ENCODE data around the gene KCNH6.

Gene KCNH6

GRCh38 chr17:63494300-63494928 is 28.7 kb upstream of the KCNH6 start:
- no peaks in the 10 kb centered on the region for H3K9me3 ChIP-seq (ENCODE audit: insufficient read depth, low read depth, low read length)
- H3K4me3 ChIP-seq (ENCODE audit: low read length, poor library complexity, severe bottlenecking) = no peak overlapping the region
- no peaks in the 10 kb centered on the region for H3K27me3 ChIP-seq (ENCODE audit: insufficient read depth, low read length, poor library complexity, severe bottlenecking)
- no peaks in the 10 kb centered on the region for H3K36me3 ChIP-seq (ENCODE audit: insufficient read depth, low read length)
- H3K9me2 ChIP-seq (replicated peaks; ENCODE audit: low read depth, low read length) = no peaks in the 10 kb centered on the region
- H3K9ac ChIP-seq (ENCODE audit: low read depth, low read length, poor library complexity, severe bottlenecking) = no peak overlapping the region
- H3K4me1 ChIP-seq (ENCODE audit: insufficient read depth, low read length, poor library complexity, severe bottlenecking) = no peaks in the 10 kb centered on the region
- no peaks in the 10 kb centered on the region for H3F3A ChIP-seq (ENCODE audit: low read depth)
- H2AFZ ChIP-seq (ENCODE audit: low read length) = no peak overlapping the region
- H4K20me1 ChIP-seq (ENCODE audit: insufficient read depth, low read length, poor library complexity, severe bottlenecking) = no peaks in the 10 kb centered on the region
- no peaks in the 10 kb centered on the region for H3K79me2 ChIP-seq (ENCODE audit: insufficient read depth, low read length)
- H3K4me2 ChIP-seq (ENCODE audit: low read depth, low read length, poor library complexity, severe bottlenecking) = no peak overlapping the region
- TF ChIP-seq, protein P1, sequence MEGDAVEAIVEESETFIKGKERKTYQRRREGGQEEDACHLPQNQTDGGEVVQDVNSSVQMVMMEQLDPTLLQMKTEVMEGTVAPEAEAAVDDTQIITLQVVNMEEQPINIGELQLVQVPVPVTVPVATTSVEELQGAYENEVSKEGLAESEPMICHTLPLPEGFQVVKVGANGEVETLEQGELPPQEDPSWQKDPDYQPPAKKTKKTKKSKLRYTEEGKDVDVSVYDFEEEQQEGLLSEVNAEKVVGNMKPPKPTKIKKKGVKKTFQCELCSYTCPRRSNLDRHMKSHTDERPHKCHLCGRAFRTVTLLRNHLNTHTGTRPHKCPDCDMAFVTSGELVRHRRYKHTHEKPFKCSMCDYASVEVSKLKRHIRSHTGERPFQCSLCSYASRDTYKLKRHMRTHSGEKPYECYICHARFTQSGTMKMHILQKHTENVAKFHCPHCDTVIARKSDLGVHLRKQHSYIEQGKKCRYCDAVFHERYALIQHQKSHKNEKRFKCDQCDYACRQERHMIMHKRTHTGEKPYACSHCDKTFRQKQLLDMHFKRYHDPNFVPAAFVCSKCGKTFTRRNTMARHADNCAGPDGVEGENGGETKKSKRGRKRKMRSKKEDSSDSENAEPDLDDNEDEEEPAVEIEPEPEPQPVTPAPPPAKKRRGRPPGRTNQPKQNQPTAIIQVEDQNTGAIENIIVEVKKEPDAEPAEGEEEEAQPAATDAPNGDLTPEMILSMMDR (conservative IDR thresholded peaks at IDR 0.05; ENCODE audit: low read length) = no peak
- TF ChIP-seq EZH2phosphoT487 (IDR thresholded peaks at IDR 0.05; ENCODE audit: borderline replicate concordance) = no peak

DNA sequence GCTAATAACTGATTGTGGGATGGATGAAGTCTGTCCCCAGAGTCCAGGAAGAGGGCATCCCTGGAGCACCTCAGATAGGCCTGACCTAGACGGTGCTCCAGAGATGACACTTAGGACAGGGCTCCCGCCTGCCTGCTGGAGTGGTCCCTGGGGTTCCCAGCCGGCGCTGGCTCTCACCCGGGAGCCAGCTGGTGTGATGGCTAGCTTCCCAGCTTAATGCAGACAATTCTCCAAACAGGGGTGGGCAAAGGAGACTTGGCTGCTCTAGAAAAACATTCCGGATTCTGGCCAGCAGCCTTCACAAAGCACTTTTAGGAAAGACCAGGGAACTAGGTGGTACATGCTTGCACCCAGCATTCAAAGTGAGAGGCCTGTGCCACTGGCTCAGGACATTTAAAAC is 27.7 kb upstream of the KCNH6 start:
- H3K9me2 ChIP-seq (replicated peaks; ENCODE audit: low read depth, low read length) = no peaks in the 10 kb centered on the region
- no peak overlapping the region for H3K4me2 ChIP-seq (ENCODE audit: low read depth, low read length, poor library complexity, severe bottlenecking)
- TF ChIP-seq, protein P1 (conservative IDR thresholded peaks at IDR 0.05; ENCODE audit: low read length) = no peak
- TF ChIP-seq EZH2phosphoT487 (IDR thresholded peaks at IDR 0.05; ENCODE audit: borderline replicate concordance) = no peak

GRCh38 chr17:63496177-63496576 is 27.0 kb upstream of the KCNH6 start:
- no peak overlapping the region for H3K9ac ChIP-seq (ENCODE audit: low read depth, low read length, poor library complexity, severe bottlenecking)
- no peaks in the 10 kb centered on the region for H3K4me1 ChIP-seq (ENCODE audit: insufficient read depth, low read length, poor library complexity, severe bottlenecking)
- no peak overlapping the region for H3K4me3 ChIP-seq (ENCODE audit: low read length, poor library complexity, severe bottlenecking)
- no peaks in the 10 kb centered on the region for H3K36me3 ChIP-seq (ENCODE audit: insufficient read depth, low read length)
- H3K27me3 ChIP-seq (ENCODE audit: insufficient read depth, low read length, poor library complexity, severe bottlenecking) = no peaks in the 10 kb centered on the region
- no peak overlapping the region for H3K4me2 ChIP-seq (ENCODE audit: low read depth, low read length, poor library complexity, severe bottlenecking)
- H3K79me2 ChIP-seq (ENCODE audit: insufficient read depth, low read length) = no peaks in the 10 kb centered on the region
- no peak overlapping the region for H2AFZ ChIP-seq (ENCODE audit: low read length)
- H3K9me2 ChIP-seq (replicated peaks; ENCODE audit: low read depth, low read length) = no peaks in the 10 kb centered on the region
- no peaks in the 10 kb centered on the region for H3K9me3 ChIP-seq (ENCODE audit: insufficient read depth, low read depth, low read length)
- H3F3A ChIP-seq (ENCODE audit: low read depth) = no peaks in the 10 kb centered on the region
- no peak for TF ChIP-seq EZH2phosphoT487 (IDR thresholded peaks at IDR 0.05; ENCODE audit: borderline replicate concordance)
- TF ChIP-seq, protein P1 (conservative IDR thresholded peaks at IDR 0.05; ENCODE audit: low read length) = no peak
- H4K20me1 ChIP-seq (ENCODE audit: insufficient read depth, low read length, poor library complexity, severe bottlenecking) = no peaks in the 10 kb centered on the region

More for the DNA sequence above, 27.7 kb upstream of the KCNH6 start:
- Histone ChIP-seq H3F3A (ENCODE audit: low read depth) (no peaks in the 10 kb centered on the region), H3K4me3 (ENCODE audit: low read length, poor library complexity, severe bottlenecking) (no peak overlapping the region), H3K27me3 (ENCODE audit: insufficient read depth, low read length, poor library complexity, severe bottlenecking) (no peaks in the 10 kb centered on the region), H2AFZ (ENCODE audit: low read length) (no peak overlapping the region), H3K9me3 (ENCODE audit: insufficient read depth, low read depth, low read length) (no peaks in the 10 kb centered on the region), H3K36me3 (ENCODE audit: insufficient read depth, low read length) (no peaks in the 10 kb centered on the region), H3K4me1 (ENCODE audit: insufficient read depth, low read length, poor library complexity, severe bottlenecking) (no peaks in the 10 kb centered on the region), H3K9ac (ENCODE audit: low read depth, low read length, poor library complexity, severe bottlenecking) (no peak overlapping the region), H3K79me2 (ENCODE audit: insufficient read depth, low read length) (no peaks in the 10 kb centered on the region), H4K20me1 (ENCODE audit: insufficient read depth, low read length, poor library complexity, severe bottlenecking) (no peaks in the 10 kb centered on the region)

Data from Loucy (cell line).